Natural killer cell (primary cell): ENCODE measurements around the gene ISG20L2. TPM values are rescaled to one million over a fixed set of nuclear protein-coding genes. Genes with fewer than 3 reads are reported as not detected.
A peak's percentile ranks its signal among the peaks of the same experiment; 100 is the strongest.

Source experiments
- ATAC-seq, 3 donors: fragments of 150-1000 bp in 2 of 3; fragments of 200-7000 bp in 1 of 3; cut with Tn5 transposase; 1 replicate in 1 of 3; 2 replicates in 2 of 3; pipeline ENCODE4 v1.10.0; 2021; ENCODE audit warnings: mild to moderate bottlenecking in 2 of 3, moderate library complexity in 2 of 3
- DNase-seq, 2 donors: peaks; one replicate each; pipeline versions ENCODE4 v3.0.0 to v3.0.0-alpha.2; 2013 to 2021; ENCODE audit warnings: mixed read lengths in 1 of 2
- H3K27ac ChIP-seq: one replicate; pipeline ENCODE4 v1.5.1; 2013; ENCODE audit warnings: mild to moderate bottlenecking, low read length
- H3K27me3 ChIP-seq: one replicate; pipeline ENCODE4 v1.6.1; 2013; ENCODE audit warnings: low read length; ENCODE audit not compliant: control insufficient read depth, insufficient read depth
- H3K36me3 ChIP-seq: one replicate; pipeline ENCODE4 v1.6.1; 2013; ENCODE audit warnings: low read length; ENCODE audit not compliant: control insufficient read depth, insufficient read depth
- H3K4me1 ChIP-seq: one replicate; pipeline ENCODE4 v1.6.1; 2013; ENCODE audit warnings: low read length; ENCODE audit not compliant: control insufficient read depth, insufficient read depth
- H3K4me3 ChIP-seq: one replicate; pipeline ENCODE4 v1.5.1; 2013; ENCODE audit warnings: low read length
- H3K9me3 ChIP-seq: one replicate; pipeline ENCODE4 v1.6.1; 2013; ENCODE audit warnings: low read length; ENCODE audit not compliant: control insufficient read depth, insufficient read depth
- H3K27ac Mint-ChIP-seq, 2 donors: one replicate each; pipeline ENCODE4 v1.8.0; 2022; ENCODE audit warnings: mild to moderate bottlenecking in 2 of 2, mixed read lengths in 2 of 2, moderate library complexity in 1 of 2
- H3K27me3 Mint-ChIP-seq, 2 donors: one replicate each; pipeline ENCODE4 v1.8.0; 2022; ENCODE audit warnings: low read depth in 2 of 2, mixed read lengths in 2 of 2
- H3K36me3 Mint-ChIP-seq: one replicate; pipeline ENCODE4 v1.8.0; 2022; ENCODE audit warnings: mixed read lengths
- H3K4me1 Mint-ChIP-seq, 2 donors: one replicate each; pipeline ENCODE4 v1.8.0; 2022; ENCODE audit warnings: mixed read lengths in 2 of 2
- H3K4me3 Mint-ChIP-seq: one replicate; pipeline ENCODE4 v1.8.0; 2022; ENCODE audit warnings: mild to moderate bottlenecking, moderate library complexity, mixed read lengths
- H3K9me3 Mint-ChIP-seq, 2 donors: one replicate each; pipeline ENCODE4 v1.8.0; 2022; ENCODE audit warnings: mixed read lengths in 2 of 2
- whole genome bisulfite sequencing: methylation state at CpG from one replicate; pipeline ENCODE4 v1.1.7; 2013; ENCODE audit warnings: missing lambda C conversion rate; ENCODE audit not compliant: insufficient coverage; 5-methylcytosine and 5-hydroxymethylcytosine counted together
- intact Hi-C: fragments of 100-400 bp; cut with micrococcal nuclease; formaldehyde crosslinking; loops from one replicate; pipeline ENCODE4 v1.14.2; 2022
- total RNA-seq, 4 donors: library from RNA; stranded (reverse); fragments of 120-200 nt in 1 of 4; gene quantifications; one replicate each; pipeline versions ENCODE4 v1.2.3 to v1.2.4, GENCODE V29; 2013 to 2022
- TF ChIP-seq, protein P1 (sequence below): fragments of 200-600 bp; IDR thresholded peaks from one replicate; pipeline ENCODE4 v1.8.0; 2022; ENCODE audit warnings: antibody characterized with exemption

Gene ISG20L2
- total RNA-seq, 3 donors from 2014 or later (not counting 1 experiment from before 2014, with no cell fraction given), result 60.3 to 71.9 (median 68.7) TPM

DNA sequence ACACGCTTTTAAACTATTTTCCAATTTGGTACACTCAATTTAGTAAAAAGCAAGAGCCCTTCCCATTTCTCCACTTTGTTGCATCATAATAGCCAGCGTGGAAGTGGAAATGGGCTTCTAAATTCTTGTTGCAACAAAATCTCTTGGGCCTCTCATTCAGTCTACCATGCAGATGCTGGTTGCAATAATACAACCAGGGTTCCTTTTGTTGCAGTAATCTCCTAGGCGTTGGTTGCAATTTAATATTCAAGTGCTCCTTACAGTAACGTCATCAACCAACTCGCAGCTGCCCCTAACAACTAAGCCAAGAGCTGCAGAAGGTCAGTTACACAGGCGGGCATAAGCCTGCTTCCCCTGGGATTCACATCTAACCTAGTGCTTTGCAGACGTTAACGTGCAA, 25.7 kb upstream of the ISG20L2 start:
- H3K4me1 Mint-ChIP-seq, result peaks cover 28 to 29% of the 10 kb centered on the region in 2 donors
- TF ChIP-seq, protein P1, sequence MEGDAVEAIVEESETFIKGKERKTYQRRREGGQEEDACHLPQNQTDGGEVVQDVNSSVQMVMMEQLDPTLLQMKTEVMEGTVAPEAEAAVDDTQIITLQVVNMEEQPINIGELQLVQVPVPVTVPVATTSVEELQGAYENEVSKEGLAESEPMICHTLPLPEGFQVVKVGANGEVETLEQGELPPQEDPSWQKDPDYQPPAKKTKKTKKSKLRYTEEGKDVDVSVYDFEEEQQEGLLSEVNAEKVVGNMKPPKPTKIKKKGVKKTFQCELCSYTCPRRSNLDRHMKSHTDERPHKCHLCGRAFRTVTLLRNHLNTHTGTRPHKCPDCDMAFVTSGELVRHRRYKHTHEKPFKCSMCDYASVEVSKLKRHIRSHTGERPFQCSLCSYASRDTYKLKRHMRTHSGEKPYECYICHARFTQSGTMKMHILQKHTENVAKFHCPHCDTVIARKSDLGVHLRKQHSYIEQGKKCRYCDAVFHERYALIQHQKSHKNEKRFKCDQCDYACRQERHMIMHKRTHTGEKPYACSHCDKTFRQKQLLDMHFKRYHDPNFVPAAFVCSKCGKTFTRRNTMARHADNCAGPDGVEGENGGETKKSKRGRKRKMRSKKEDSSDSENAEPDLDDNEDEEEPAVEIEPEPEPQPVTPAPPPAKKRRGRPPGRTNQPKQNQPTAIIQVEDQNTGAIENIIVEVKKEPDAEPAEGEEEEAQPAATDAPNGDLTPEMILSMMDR, result no peak
- 98% methylated on average over 8 of the region's 8 CpGs for WGBS

DNA sequence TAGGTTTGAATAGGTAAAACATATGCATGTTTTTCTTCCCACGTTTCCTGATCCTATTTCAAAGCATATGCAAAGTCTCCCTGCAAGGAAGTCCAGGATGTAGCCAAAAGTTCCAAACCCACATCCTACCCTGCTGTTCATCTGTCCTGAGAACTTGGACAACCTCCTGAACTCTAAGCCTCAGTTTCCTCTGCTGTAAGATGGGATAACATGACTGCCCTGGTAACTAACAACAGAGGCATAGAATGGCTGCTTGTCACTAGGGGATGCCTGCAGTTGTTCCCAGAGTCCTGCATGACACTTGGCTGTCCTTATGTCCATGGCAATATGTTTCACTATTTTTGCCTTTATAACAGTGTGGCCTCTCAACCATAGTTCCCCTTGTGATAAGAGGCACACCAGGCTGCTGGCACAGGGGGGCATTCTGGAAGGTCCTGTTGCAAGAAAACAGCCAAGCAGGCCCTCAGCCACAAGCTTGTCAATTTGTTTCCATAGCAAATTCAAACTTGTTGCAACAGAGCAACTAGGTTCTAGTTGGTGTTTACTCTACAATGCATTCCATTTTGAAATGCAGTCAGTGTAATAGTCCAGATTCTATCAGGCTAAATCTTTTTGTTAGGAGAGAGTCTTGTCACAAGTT, 24.4 kb upstream of the ISG20L2 start:
- Histone ChIP-seq H3K4me3 (no peak overlapping the region), H3K27ac (peak overlapping the region; percentile 92), H3K9me3 (no peaks in the 10 kb centered on the region), H3K4me1 (peaks cover 43% of the 10 kb centered on the region), H3K36me3 (no peaks in the 10 kb centered on the region), H3K27me3 (no peaks in the 10 kb centered on the region)
- Mint-ChIP-seq H3K4me3 (peak overlapping the region; percentile 91), H3K27ac (peak overlapping the region; percentile 90 to 94), H3K4me1 (peaks cover 40 to 42% of the 10 kb centered on the region in 2 donors), H3K36me3 (no peaks in the 10 kb centered on the region), H3K27me3 (no peaks in the 10 kb centered on the region), H3K9me3 (no peaks in the 10 kb centered on the region)
- 63% methylated on average over 1 of the region's 1 CpG for WGBS
- ATAC-seq (no peak), DNase-seq (peak in 1 of 2 donors; percentile 10)
- TF ChIP-seq, protein P1, result no peak
- intact Hi-C loops, result no loop called here

More for the DNA sequence above, 25.7 kb upstream of the ISG20L2 start:
- Mint-ChIP-seq H3K27me3 (no peaks in the 10 kb centered on the region), H3K27ac (no peak overlapping the region), H3K4me3 (no peak overlapping the region), H3K36me3 (no peaks in the 10 kb centered on the region), H3K9me3 (no peaks in the 10 kb centered on the region)
- Histone ChIP-seq H3K27ac (no peak overlapping the region), H3K4me3 (no peak overlapping the region), H3K9me3 (no peaks in the 10 kb centered on the region), H3K36me3 (no peaks in the 10 kb centered on the region), H3K27me3 (no peaks in the 10 kb centered on the region), H3K4me1 (peaks cover 30% of the 10 kb centered on the region)
- intact Hi-C loops, result no loop called here
- ATAC-seq, result no peak
- no peak for DNase-seq

DNA sequence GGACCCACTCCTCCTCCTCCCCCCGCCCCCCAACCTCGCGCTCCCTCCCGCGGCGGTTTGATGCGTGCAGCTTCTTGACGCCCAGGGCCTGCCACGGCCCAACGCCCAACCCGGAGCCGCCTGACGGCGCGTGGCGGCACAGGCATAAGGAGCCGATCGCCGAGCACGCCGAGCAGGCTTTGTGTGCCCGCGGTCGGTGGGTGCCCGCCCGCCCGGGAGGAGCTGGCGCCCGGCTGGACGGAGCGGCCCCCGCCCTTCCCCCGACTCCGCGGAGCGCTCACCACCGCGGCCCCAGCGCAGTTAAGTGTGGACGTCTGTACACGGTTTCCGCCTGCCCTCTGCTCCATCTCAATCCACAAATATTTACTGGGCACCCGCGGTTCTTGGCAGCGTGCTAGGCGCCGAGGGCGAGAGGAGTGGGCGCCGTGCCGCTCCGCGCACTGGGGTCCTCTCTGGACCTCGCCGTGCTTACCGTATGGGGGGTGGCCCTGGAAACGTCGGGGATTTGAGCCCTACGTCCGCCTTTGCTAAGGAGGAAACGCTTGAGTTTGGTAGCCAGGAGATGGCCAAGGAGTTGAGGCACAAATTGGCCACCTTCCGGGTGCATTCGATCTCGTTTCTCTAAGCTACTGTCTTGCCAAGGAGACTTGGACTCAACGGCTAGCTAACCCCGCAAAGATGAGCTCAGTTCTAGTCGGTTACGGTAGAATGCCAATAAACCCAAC, 23.4 kb upstream of the ISG20L2 start:
- no peaks in the 10 kb centered on the region for H3K9me3 ChIP-seq
- peak overlapping the region; percentile 90 to 94 for H3K27ac Mint-ChIP-seq
- no peaks in the 10 kb centered on the region for H3K27me3 Mint-ChIP-seq
- TF ChIP-seq, protein P1, result no peak
- WGBS, result under 1% methylated on average over 68 of the region's 68 CpGs
- no peaks in the 10 kb centered on the region for H3K36me3 ChIP-seq
- peaks cover 53% of the 10 kb centered on the region for H3K4me1 ChIP-seq
- no peaks in the 10 kb centered on the region for H3K9me3 Mint-ChIP-seq
- intact Hi-C loops, result loop anchor here (1.0 kb wide), 2 partner anchors 11 to 15 kb away; partner anchors contain the start of genes MRPL24 and PRCC
- H3K27me3 ChIP-seq, result no peaks in the 10 kb centered on the region
- peaks cover 47 to 50% of the 10 kb centered on the region in 2 donors for H3K4me1 Mint-ChIP-seq
- peak overlapping the region; percentile 91 for H3K4me3 Mint-ChIP-seq
- H3K27ac ChIP-seq, result peak overlapping the region; percentile 92
- ATAC-seq, result peak; percentile 83 to 95 (median 88)
- H3K4me3 ChIP-seq, result peak overlapping the region; percentile 98
- no peaks in the 10 kb centered on the region for H3K36me3 Mint-ChIP-seq
- peak; percentile 88 to 97 for DNase-seq
